Stimulated activated CD8-positive, alpha-beta memory T cell treated with anti-CD3 and anti-CD28 coated beads, Interleukin-4, amount 100 ng/mL, for 1 hour (primary cell): ENCODE measurements around the gene PLEKHH3.
"Not testable (repeated sequence)": the region's sequence is repeated elsewhere in the genome, so short reads cannot be mapped to it uniquely, and the experiment has no call there.

Experiments
- DNase-seq, 2 donors: peaks; one replicate each; pipeline ENCODE4 v3.0.0-alpha.2; 2020; ENCODE audit warnings: low read depth in 2 of 2, low spot score in 1 of 2

The PLEKHH3 gene

GRCh38 chr17:42632949-42633444 lies 43.8 kb downstream of the PLEKHH3 start:
- DNase-seq, result no peak

- DNase-seq, result no peak
Observed at GRCh38 chr17:42629411-42630009, 47.3 kb downstream of the PLEKHH3 start.

- not testable (repeated sequence) for DNase-seq
Observed at GRCh38 chr17:42627032-42627764, 49.6 kb downstream of the PLEKHH3 start.

DNA sequence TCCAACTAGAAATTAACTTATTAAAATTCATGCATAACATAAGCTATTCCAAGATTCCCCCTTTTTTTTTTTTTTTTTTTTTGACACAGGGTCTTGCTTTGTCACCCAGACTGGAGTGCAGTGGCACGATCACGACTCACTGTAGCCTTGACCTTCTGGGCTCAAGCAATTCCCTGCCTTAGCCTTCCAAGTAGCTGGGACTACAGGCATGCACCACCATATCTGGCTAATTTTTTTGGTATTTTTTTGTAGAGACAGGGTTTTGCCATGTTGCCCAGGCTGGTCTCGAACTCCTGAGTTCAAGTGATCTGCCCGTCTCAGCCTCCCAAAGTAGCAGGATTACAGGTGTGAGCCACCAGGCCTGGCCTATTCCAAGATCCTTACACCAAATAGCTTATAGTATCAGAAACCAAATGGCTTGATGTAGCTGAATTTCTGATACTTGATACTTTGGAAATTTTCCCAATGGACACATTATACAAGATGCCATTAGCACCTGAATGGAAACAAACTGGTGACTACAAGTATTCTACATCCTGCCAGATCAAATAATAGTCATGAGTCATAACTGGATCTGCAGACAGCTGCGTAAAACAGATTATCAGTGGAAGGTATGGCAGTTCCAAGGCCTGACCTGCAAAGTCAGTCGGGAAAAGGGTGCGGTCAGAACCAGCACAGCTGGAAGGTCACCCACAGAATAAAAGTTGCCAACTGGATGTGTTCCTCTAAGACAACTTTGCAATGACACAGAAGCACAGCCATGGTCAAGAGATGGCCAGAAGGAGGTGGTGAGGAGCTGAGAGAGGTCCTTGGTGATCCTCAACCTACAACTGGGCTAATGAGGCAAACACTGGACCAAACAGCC lies 52.8 kb downstream of the PLEKHH3 start:
- DNase-seq, result no peak

DNA sequence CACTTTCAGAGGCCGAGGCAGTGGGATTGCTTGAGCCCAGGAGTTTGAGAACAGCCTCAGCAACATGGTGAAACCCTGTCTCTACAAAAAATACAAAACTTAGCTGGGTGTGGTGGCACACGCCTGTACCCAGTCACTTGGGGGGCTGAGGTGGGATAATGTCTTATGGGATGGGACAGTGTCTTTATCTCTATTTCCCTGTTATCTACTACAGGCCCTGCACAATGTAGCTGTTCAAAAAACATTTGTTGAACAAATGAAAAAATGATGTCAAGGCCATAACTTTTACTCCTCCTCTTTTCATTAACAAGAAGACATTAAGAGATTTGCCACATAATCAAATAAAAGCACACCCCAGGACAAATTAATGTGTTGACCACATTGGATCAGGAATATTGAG lies 53.5 kb downstream of the PLEKHH3 start:
- DNase-seq, result no peak

DNA sequence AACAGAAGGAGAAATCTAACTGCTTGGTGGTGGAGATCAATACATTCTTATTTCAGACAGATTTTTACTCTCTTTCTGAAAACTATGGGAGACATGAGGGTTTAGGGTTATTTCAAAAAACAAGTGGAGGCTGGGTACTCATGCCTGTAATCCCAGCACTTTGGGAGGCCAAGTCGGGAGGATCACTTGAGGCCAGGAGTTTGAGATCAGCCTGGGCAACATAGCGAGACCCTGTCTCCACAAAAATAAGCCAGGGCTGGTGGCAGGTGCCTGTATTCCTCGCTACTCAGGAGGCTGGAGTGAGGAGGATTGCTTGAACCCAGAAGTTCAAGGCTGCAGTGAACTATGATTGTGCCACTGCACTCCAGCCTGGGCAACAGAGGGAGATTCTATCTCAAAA lies 54.8 kb downstream of the PLEKHH3 start:
- DNase-seq, result not testable (repeated sequence)

DNA sequence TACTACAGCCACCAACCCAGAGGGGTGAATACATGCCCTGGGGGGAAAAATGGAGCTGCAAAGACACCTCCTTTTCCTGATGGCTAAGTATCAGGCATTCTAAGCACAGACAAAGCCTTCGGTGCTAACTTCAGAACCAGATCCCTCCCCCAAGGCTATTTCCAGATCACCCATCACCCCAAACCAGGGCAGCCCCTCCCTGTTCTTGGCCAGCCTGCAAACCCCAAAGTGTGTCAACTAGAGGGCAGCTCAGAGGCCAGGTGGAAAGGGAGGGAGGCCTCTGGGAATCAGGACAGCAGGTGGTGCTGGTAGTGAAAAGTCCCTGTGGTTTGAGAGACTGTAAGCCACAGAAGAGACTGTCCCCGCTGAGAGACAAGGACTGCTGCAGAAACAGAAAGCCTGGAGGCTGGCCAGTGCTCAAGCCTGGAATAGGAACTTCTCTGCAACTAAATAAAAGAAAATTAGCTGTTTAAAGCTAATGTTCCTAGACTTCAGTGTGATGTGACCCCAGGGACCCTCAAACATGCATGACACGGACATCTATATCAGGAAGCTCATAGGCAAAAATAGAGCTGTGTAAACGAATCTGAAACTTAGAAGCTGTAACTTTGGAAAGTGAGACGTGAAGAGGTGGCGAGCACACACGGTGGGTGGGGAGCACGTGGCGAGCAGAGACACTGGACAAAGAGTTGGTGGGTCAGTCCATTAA lies 58.2 kb downstream of the PLEKHH3 start:
- no peak for DNase-seq

GRCh38 chr17:42617956-42618431 lies 58.8 kb downstream of the PLEKHH3 start:
- DNase-seq, result no peak
